PC-3 (cell line): ENCODE measurements around the gene PCSK1N. TPM values are rescaled to one million over a fixed set of nuclear protein-coding genes. Genes with fewer than 3 reads are reported as not detected.
A peak's percentile ranks its signal among the peaks of the same experiment; 100 is the strongest.

ENCODE experiments used
- ATAC-seq: fragments of 200-7000 bp; cut with Tn5 transposase; 2 replicates; pipeline ENCODE4 v1.9.1; 2020; ENCODE audit warnings: mild to moderate bottlenecking, moderate library complexity
- BruUV-seq: library from RNA; stranded (reverse); fragments of 400-500 nt; replicated peaks from 2 replicates; lab custom pipeline; 2021; lab: Mats Ljungman, UMichigan
- CTCF ChIA-PET: fragments of 300-600 bp; sonication (Branson Sonifier 250); formaldehyde crosslinking; loops from one replicate; lab custom pipeline; 2022; ENCODE audit warnings: antibody characterized with exemption; lab: Charles Lee
- POLR2A ChIA-PET: fragments of 300-600 bp; sonication (Branson Sonifier 250); formaldehyde crosslinking; loops from one replicate; lab custom pipeline; 2022; ENCODE audit warnings: antibody characterized with exemption; ENCODE audit not compliant: unreplicated experiment; lab: Charles Lee
- DNase-seq: peaks from one replicate; pipeline ENCODE4 v3.0.0-alpha.2; 2015
- H2AFZ ChIP-seq: fragments of 300-600 bp; sonication (generic); 2 replicates; pipeline ENCODE4 v1.6.0; 2016; ENCODE audit warnings: antibody characterized with exemption, low read length
- H3F3A ChIP-seq: fragments of 300-600 bp; sonication (generic); one replicate; pipeline ENCODE4 v1.6.0; 2017; ENCODE audit warnings: antibody characterized with exemption, low read length, control low read depth, mild to moderate bottlenecking; ENCODE audit not compliant: unreplicated experiment
- H3K27ac ChIP-seq: fragments of 300-600 bp; sonication (generic); 2 replicates; pipeline ENCODE4 v1.5.1; 2016; ENCODE audit warnings: mild to moderate bottlenecking, low read length
- H3K27me3 ChIP-seq: fragments of 300-600 bp; sonication (generic); 2 replicates; pipeline ENCODE4 v1.6.1; 2016; ENCODE audit warnings: low read length, mixed read lengths
- H3K36me3 ChIP-seq: fragments of 300-600 bp; sonication (generic); 2 replicates; pipeline ENCODE4 v1.6.1; 2016; ENCODE audit warnings: low read depth, mixed run types, low read length, mixed read lengths
- H3K4me1 ChIP-seq: fragments of 300-600 bp; sonication (generic); 2 replicates; pipeline ENCODE4 v1.5.1; 2016; ENCODE audit warnings: low read length; ENCODE audit not compliant: insufficient read depth
- H3K4me2 ChIP-seq: fragments of 300-600 bp; sonication (generic); 2 replicates; pipeline ENCODE4 v1.6.0; 2016; ENCODE audit warnings: low read length
- H3K4me3 ChIP-seq: fragments of 300-600 bp; sonication (generic); 2 replicates; pipeline ENCODE4 v1.5.1; 2016; ENCODE audit warnings: mild to moderate bottlenecking, low read length, mixed read lengths
- H3K79me2 ChIP-seq: fragments of 300-600 bp; sonication (generic); 2 replicates; pipeline ENCODE4 v1.6.1; 2017; ENCODE audit warnings: low read length, mixed read lengths
- H3K9ac ChIP-seq: fragments of 300-600 bp; sonication (generic); 2 replicates; pipeline ENCODE4 v1.6.0; 2016; ENCODE audit warnings: mild to moderate bottlenecking, low read length
- H3K9me2 ChIP-seq: fragments of 300-600 bp; sonication (generic); replicated peaks from 2 replicates; pipeline ENCODE4 v1.6.1; 2016; ENCODE audit warnings: mixed run types, low read length, mixed read lengths
- H3K9me3 ChIP-seq: fragments of 300-600 bp; sonication (generic); 2 replicates; pipeline ENCODE4 v1.6.1; 2016; ENCODE audit warnings: low read length, mixed read lengths
- H4K20me1 ChIP-seq: fragments of 300-600 bp; sonication (generic); 2 replicates; pipeline ENCODE4 v1.6.1; 2016; ENCODE audit warnings: low read length, mixed read lengths
- CTCF ChIP-seq: fragments of 300-600 bp; sonication (generic); conservative IDR thresholded peaks from 2 replicates; pipeline ENCODE4 v1.5.1; 2017; ENCODE audit warnings: antibody characterized with exemption, low read depth, mild to moderate bottlenecking, low read length
- EZH2 ChIP-seq: fragments of 300-600 bp; sonication (generic); IDR thresholded peaks from one replicate; pipeline ENCODE4 v1.6.1; 2017; ENCODE audit warnings: antibody characterized with exemption, mild to moderate bottlenecking, low read length; ENCODE audit not compliant: unreplicated experiment
- EZH2phosphoT487 ChIP-seq: fragments of 300-600 bp; sonication (generic); IDR thresholded peaks from 2 replicates; pipeline ENCODE4 v1.6.1; 2018; ENCODE audit warnings: mild to moderate bottlenecking, antibody characterized with exemption, low read length, borderline replicate concordance
- intact Hi-C: fragments of 100-400 bp; cut with micrococcal nuclease; formaldehyde crosslinking; loops from 2 replicates; pipeline ENCODE4 v1.9.0; 2023
- total RNA-seq: library from RNA; depleted of rRNA; stranded (reverse); fragments of >200 nt; gene quantifications from 2 replicates; pipeline ENCODE4 v1.2.3, GENCODE V29; 2014

Gene PCSK1N
- total RNA-seq, 1 experiment from 2014 or later, result 135 TPM

- Histone ChIP-seq H2AFZ (peak within 1 kb of the TSS; percentile 93), H3K4me2 (peak within 1 kb of the TSS; percentile 92), H4K20me1 (no peaks in the 10 kb centered on the region), H3K9me3 (no peaks in the 10 kb centered on the region), H3F3A (no peaks in the 10 kb centered on the region), H3K9me2 (no peaks in the 10 kb centered on the region), H3K9ac (peak within 1 kb of the TSS; percentile 94), H3K27me3 (no peaks in the 10 kb centered on the region), H3K4me1 (peaks cover 13% of the 10 kb centered on the region; the same call in 1 of the 2 replicates), H3K36me3 (no peaks in the 10 kb centered on the region; the same call in 1 of the 2 replicates), H3K79me2 (no peaks in the 10 kb centered on the region), H3K4me3 (peak within 1 kb of the TSS; percentile 81), H3K27ac (peak within 1 kb of the TSS; percentile 89)
- ChIA-PET CTCF (no interaction called here), POLR2A (interaction anchor here (0.5 to 1.4 kb wide), 15 partner anchors 12 to 1672 kb away, joined by 3 to 11 read pairs (median 4); partner anchors contain the start of genes CCDC22, PQBP1 and TIMM17B)
- intact Hi-C loops, result loop anchor here (1.0 to 5.0 kb wide), 3 partner anchors 89 to 111 kb away; partner anchors contain the start of genes SLC35A2 and SUV39H1
- TF ChIP-seq CTCF (no peak), EZH2phosphoT487 (no peak), EZH2 (no peak)
- ATAC-seq (peak; percentile 85), DNase-seq (peak; percentile 98)
- no TSS peak for BruUV-seq
These were observed 33.9 kb downstream of the PCSK1N start, which contains the start of gene HDAC6 for GRCh38 chrX:48801280-48802088. TSS of gene HDAC6 (plus strand) at chrX:48802067. CDS start at chrX:48802693, 626 bp downstream.

- Histone ChIP-seq H3K9ac (peak overlapping the region; percentile 94), H3K27me3 (no peaks in the 10 kb centered on the region), H3K79me2 (no peaks in the 10 kb centered on the region), H4K20me1 (no peaks in the 10 kb centered on the region), H3K9me3 (no peaks in the 10 kb centered on the region), H3K4me2 (peak overlapping the region; percentile 91), H3K36me3 (no peaks in the 10 kb centered on the region; the same call in 1 of the 2 replicates), H3F3A (no peaks in the 10 kb centered on the region), H3K9me2 (no peaks in the 10 kb centered on the region), H3K4me3 (peak overlapping the region; percentile 75), H3K27ac (peak overlapping the region; percentile 85), H2AFZ (peak overlapping the region; percentile 76), H3K4me1 (peaks cover 15% of the 10 kb centered on the region)
- ChIA-PET CTCF (no interaction called here), POLR2A (interaction anchor here (0.5 to 1.4 kb wide), 6 partner anchors 97 to 1141 kb away, joined by 3 to 11 read pairs (median 3); partner anchors contain the start of genes PQBP1 and TIMM17B)
- BruUV-seq, result TSS peak; percentile 95
- intact Hi-C loops, result loop anchor here (1.0 to 5.0 kb wide), 2 partner anchors 104 to 112 kb away; partner anchors contain the start of genes SLC35A2 and SUV39H1
- no peak for ATAC-seq
- DNase-seq, result peak; percentile 2
- TF ChIP-seq EZH2 (no peak), CTCF (no peak), EZH2phosphoT487 (no peak)
These were observed 34.7 kb downstream of the PCSK1N start for GRCh38 chrX:48800574-48801279.
